Endodermal cell (in vitro differentiated cells): ENCODE data around the gene RPRD2. TPM values are rescaled to one million over a fixed set of nuclear protein-coding genes. Genes with fewer than 3 reads are reported as not detected.

Experiments used
- DNase-seq: peaks from one replicate; pipeline ENCODE4 v3.0.0-alpha.2; 2017
- H3K27ac ChIP-seq: 2 replicates; pipeline ENCODE4 v1.5.1; 2013; ENCODE audit warnings: mild to moderate bottlenecking, low read depth, low read length, moderate library complexity
- H3K27me3 ChIP-seq: 2 replicates; pipeline ENCODE4 v1.6.1; 2013; ENCODE audit warnings: mild to moderate bottlenecking, low read length, moderate library complexity; ENCODE audit not compliant: insufficient read depth, control insufficient read depth, poor library complexity, severe bottlenecking
- H3K36me3 ChIP-seq: 2 replicates; pipeline ENCODE4 v1.7.0; 2013; ENCODE audit warnings: mild to moderate bottlenecking, low read length, moderate library complexity; ENCODE audit not compliant: control insufficient read depth, insufficient read depth
- H3K4me1 ChIP-seq: one replicate; pipeline ENCODE4 v1.7.0; 2013; ENCODE audit warnings: low read length; ENCODE audit not compliant: control insufficient read depth, insufficient read depth
- H3K4me3 ChIP-seq: 2 replicates; pipeline ENCODE4 v1.5.1; 2013; ENCODE audit warnings: mild to moderate bottlenecking, low read length, moderate library complexity
- H3K9ac ChIP-seq: 2 replicates; pipeline ENCODE4 v1.6.1; 2013; ENCODE audit warnings: mild to moderate bottlenecking, low read length, moderate library complexity; ENCODE audit not compliant: poor library complexity, severe bottlenecking; ENCODE audit errors: extremely low read depth
- H3K9me3 ChIP-seq: 2 replicates; pipeline ENCODE4 v1.6.1; 2013; ENCODE audit warnings: mild to moderate bottlenecking, low read length, moderate library complexity; ENCODE audit not compliant: control insufficient read depth
- H3K27ac Mint-ChIP-seq: 2 replicates; pipeline ENCODE4 v1.8.0; 2020; ENCODE audit warnings: mixed read lengths
- H3K27me3 Mint-ChIP-seq: 2 replicates; pipeline ENCODE4 v1.8.0; 2021; ENCODE audit warnings: mild to moderate bottlenecking, mixed read lengths; ENCODE audit not compliant: insufficient read depth
- H3K36me3 Mint-ChIP-seq: 2 replicates; pipeline ENCODE4 v1.8.0; 2020; ENCODE audit warnings: low read depth, mixed read lengths
- H3K4me1 Mint-ChIP-seq: 2 replicates; pipeline ENCODE4 v1.8.0; 2020; ENCODE audit warnings: mixed read lengths
- H3K4me3 Mint-ChIP-seq: 2 replicates; pipeline ENCODE4 v1.8.0; 2020; ENCODE audit warnings: mild to moderate bottlenecking, moderate library complexity, mixed read lengths
- H3K9me3 Mint-ChIP-seq: 2 replicates; pipeline ENCODE4 v1.8.0; 2020; ENCODE audit warnings: mild to moderate bottlenecking, mixed read lengths
- CTCF ChIP-seq: fragments of 200-600 bp; sonication (generic); conservative IDR thresholded peaks from 2 replicates; pipeline ENCODE4 v1.5.0; 2021; ENCODE audit warnings: antibody characterized with exemption, mild to moderate bottlenecking
- WGBS, 2 experiments: methylation state at CpG; one replicate each; pipeline versions ENCODE4 v1.1.5 to v1.1.7; 2013; ENCODE audit warnings: missing lambda C conversion rate in 2 of 2, mixed read lengths in 1 of 2; ENCODE audit not compliant: insufficient coverage in 1 of 2, insufficient read length in 1 of 2; 5-methylcytosine and 5-hydroxymethylcytosine counted together
- total RNA-seq, 2 donors: library from RNA; stranded (reverse); fragmentation: NEBNext Ultra II Directional in 1 of 2; extraction: Animal tissue kit (Norgen Biotek cat#: 25700) in 1 of 2; gene quantifications; 2 replicates in 1 of 2; 3 replicates in 1 of 2; pipeline ENCODE4 v1.2.1, GENCODE V29; 2021

Gene RPRD2
- total RNA-seq, 2 donors from 2014 or later, result 33.1 to 35.9 TPM

- Mint-ChIP-seq H3K9me3 (no peaks in the 10 kb centered on the region), H3K4me3 (no peak overlapping the region), H3K27ac (no peak overlapping the region), H3K27me3 (no peaks in the 10 kb centered on the region), H3K4me1 (peaks cover 48% of the 10 kb centered on the region), H3K36me3 (peaks cover 29% of the 10 kb centered on the region)
- TF ChIP-seq CTCF, result no peak
- DNase-seq, result no peak
- no peaks in the 10 kb centered on the region for H3K27me3 ChIP-seq
- H3K27ac ChIP-seq, result no peak overlapping the region
- H3K9ac ChIP-seq, result no peak overlapping the region
- peaks cover 31% of the 10 kb centered on the region for H3K36me3 ChIP-seq
- peaks cover 20% of the 10 kb centered on the region for H3K4me1 ChIP-seq
- H3K9me3 ChIP-seq, result no peaks in the 10 kb centered on the region
- no peak overlapping the region for H3K4me3 ChIP-seq
- 76 to 80% methylated on average over 2 to 4 of the region's 4 CpGs for WGBS, 2 experiments
Measured at GRCh38 chr1:150508982-150509381, 145.0 kb downstream of the RPRD2 start.

GRCh38 chr1:150511551-150511950 lies 147.6 kb downstream of the RPRD2 start:
- WGBS, 2 experiments, result 91% methylated on average over 12 of the region's 12 CpGs
- Histone ChIP-seq H3K9me3 (no peaks in the 10 kb centered on the region), H3K36me3 (peaks cover 15% of the 10 kb centered on the region), H3K9ac (no peak overlapping the region), H3K4me3 (no peak overlapping the region), H3K27me3 (no peaks in the 10 kb centered on the region), H3K4me1 (peaks cover 10% of the 10 kb centered on the region), H3K27ac (no peak overlapping the region)
- H3K27me3 Mint-ChIP-seq, result no peaks in the 10 kb centered on the region
- H3K4me1 Mint-ChIP-seq, result peaks cover 37% of the 10 kb centered on the region
- no peaks in the 10 kb centered on the region for H3K9me3 Mint-ChIP-seq
- H3K4me3 Mint-ChIP-seq, result no peak overlapping the region
- peaks cover 17% of the 10 kb centered on the region for H3K36me3 Mint-ChIP-seq
- DNase-seq, result no peak
- TF ChIP-seq CTCF, result no peak
- H3K27ac Mint-ChIP-seq, result no peak overlapping the region

GRCh38 chr1:150511985-150512660 lies 148.2 kb downstream of the RPRD2 start:
- Histone ChIP-seq H3K4me3 (no peak overlapping the region), H3K9me3 (no peaks in the 10 kb centered on the region), H3K27ac (no peak overlapping the region), H3K27me3 (no peaks in the 10 kb centered on the region), H3K36me3 (peaks cover 9% of the 10 kb centered on the region), H3K4me1 (peaks cover 6% of the 10 kb centered on the region), H3K9ac (no peak overlapping the region)
- Mint-ChIP-seq H3K4me1 (peaks cover 34% of the 10 kb centered on the region), H3K9me3 (no peaks in the 10 kb centered on the region), H3K27me3 (no peaks in the 10 kb centered on the region), H3K36me3 (peaks cover 12% of the 10 kb centered on the region), H3K27ac (no peak overlapping the region), H3K4me3 (no peak overlapping the region)
- no peak for DNase-seq
- WGBS, 2 experiments, result 85 to 92% methylated on average over 13 to 17 of the region's 17 CpGs
- no peak for TF ChIP-seq CTCF
